NCI-H2081 (cell line): ENCODE measurements around the gene ANKS6.
"Not testable (repeated sequence)": the region's sequence is repeated elsewhere in the genome, so short reads cannot be mapped to it uniquely, and the experiment has no call there.

Experiments used
- DNase-seq, 2 experiments: peaks; one replicate each; lab custom pipeline; 2025; lab: John Stamatoyannopoulos, UW

The ANKS6 gene

DNA sequence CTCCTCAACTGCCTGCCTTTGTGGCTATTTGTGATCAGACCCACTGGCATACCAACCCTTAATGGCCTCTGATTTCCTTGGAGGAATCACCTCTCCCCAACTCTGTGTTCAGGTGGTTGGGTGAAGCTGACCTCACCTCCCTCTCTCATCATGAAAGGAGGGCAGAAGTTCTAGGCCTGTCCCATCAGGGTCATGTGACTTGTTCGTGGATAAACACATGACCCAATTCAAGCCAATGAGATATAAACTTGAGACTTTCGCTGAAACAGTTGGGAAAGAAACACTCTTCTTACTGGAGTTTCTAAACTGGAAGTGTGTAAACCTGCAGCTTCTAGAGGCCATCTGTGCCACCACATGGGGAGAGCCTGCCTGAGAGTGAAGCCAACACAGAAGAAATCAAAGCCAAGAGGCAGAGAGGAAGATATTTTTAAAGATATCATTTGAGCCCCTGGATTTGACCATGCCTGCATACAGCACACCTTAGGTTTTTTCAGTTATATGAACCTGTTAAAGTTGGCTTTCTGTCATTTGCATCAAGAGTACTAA is 93.4 kb downstream of the ANKS6 start:
- DNase-seq: no peak

DNA sequence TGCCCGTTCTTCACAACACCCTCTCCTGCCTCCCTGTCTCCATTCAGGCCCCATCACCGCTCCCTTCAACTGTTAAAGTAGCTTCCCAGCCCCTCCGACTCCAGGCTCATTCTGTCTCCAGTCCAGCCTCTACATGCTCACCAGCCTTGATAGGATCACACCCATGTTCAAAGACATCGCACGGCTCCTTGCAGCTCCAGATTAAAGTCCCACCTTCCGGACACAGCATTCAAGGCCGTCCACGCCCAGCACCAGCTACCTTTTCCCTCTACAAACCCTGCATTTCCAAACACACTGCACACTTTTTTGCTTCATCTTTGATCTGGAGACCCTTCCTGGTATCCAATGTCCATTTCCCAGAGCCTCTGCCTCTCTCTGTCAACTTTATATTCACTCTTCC is 94.0 kb downstream of the ANKS6 start:
- no peak for DNase-seq

DNA sequence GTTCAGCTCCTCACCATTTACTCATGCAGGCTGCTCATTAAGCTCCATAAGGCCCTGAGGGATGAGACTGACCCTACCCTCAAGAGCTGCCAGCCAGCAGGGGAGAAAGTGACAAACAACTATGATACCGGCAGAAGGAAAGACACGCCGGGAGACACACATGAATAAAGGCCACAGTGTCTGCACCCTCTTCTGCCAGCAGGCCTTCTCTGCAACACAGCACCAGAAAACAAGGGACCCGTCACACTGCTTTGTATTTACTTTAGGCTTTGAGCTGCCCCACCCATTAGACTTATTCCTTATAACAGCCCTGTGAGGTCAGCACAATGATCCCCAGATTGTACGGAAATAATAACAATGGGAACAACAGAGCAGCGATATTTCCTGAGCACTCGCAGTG is 94.8 kb downstream of the ANKS6 start:
- no peak for DNase-seq

DNA sequence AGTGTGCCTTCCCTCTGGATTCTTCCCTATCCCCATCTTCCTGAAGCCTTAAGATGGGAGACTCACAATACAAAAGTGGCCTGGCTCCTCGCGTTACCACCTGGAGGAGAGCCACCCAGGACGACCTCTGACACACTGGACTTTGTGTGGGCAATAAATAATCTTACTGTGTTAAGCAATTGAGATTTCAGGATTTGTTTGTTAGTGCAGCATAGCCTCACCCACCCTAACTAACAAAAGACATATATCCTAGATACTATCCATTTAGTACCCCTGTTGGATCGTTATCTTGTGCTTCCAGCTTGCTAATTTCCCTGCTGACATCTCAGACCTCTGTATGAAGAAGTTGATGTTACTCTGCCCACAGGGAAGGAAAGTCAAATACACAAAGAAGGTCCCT is 95.6 kb downstream of the ANKS6 start:
- DNase-seq: no peak

DNA sequence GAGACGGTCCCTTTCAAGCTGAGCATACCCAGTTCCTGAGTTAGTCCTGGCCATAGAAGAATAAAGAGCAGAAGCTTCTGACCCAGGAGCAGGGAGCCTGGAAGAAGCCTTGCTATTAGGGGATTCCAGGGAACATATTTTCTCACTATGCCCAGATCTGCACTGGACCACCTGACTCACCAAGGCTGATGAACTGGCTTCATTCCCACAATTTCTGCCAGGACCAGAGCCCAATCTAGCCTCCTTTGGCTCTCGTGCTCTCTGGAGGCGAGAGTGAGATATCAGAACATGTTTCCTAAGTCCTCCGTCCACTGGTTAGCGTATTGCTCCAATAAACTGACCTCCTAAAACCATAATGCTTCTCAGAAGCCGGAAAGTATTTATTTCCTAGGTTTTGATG is 97.5 kb downstream of the ANKS6 start:
- DNase-seq: no peak

DNA sequence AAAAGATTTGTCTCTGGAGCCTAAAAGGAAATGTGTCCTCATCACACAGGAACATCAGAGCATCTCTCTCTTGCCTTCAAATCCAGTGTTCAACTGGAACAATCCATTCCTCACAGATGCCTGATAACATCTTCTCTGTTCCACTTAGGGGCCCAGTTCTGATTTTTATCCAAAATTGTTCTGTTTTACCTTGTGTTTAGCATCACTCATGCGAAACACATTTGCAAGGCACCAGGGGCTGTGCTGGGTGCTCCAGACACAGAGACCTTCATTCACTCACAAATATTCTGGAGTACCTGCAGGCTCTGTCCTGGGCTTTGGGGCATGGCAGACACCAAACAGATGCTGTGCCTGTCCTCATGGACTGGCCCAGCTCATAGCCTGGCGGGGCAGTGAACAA is 101.4 kb downstream of the ANKS6 start:
- DNase-seq: no peak

DNA sequence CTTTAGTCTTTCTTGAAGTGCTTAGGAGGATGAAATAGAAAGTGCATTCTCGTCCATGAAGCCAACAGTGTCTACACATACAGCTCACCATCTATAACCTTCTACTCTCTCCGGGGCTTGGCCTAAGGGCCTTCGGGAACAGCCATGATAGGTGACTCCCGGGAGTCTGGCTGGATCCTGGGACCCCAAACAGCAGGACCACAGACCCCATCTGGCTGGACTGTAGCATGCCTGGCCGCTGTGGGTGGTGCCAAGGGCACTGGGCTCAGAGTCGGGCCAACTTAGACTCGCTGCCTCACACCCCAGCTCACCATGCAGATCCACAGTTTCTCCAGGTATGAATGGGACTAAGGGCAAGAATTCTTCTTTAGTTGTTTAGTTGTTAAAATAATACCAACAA is 104.0 kb downstream of the ANKS6 start:
- no peak for DNase-seq

DNA sequence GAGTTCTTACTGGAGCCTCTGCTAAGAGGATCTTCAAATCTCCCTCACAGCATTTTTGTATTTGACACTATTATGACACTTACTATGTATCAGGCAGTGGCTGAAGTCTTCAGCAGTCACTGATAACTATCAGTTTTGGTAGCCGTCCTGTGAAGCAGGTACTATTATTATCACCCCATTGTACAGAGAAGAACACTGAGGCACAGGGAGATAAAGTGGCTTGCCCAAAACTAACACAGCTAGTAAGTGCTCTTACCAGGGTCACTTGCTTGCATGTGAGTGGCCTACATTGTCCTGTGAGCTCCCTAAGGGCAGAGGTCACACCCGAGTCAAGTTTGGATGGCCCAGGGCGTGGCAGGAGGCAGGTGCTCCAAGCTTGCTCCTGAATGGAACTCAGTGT is 104.5 kb downstream of the ANKS6 start:
- no peak for DNase-seq

DNA sequence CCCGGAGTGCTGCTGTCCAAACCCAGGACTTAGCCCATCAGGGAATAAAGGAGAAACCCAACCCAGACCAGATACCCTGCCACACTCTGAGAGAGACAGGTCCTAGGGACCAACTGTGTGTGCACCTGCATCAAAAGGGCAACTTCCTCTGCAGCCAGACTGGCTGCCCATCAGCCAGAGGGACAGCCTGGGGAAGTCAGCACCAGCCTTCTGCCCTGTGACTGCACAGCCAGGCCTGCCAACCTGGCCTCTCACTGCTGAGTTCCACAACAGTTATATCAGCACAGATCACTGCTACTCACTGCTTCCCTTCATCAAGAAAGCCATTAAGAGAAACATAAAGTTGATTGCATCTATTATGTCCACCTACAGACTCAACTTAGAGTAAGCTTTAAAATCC is 105.7 kb downstream of the ANKS6 start:
- DNase-seq: no peak

DNA sequence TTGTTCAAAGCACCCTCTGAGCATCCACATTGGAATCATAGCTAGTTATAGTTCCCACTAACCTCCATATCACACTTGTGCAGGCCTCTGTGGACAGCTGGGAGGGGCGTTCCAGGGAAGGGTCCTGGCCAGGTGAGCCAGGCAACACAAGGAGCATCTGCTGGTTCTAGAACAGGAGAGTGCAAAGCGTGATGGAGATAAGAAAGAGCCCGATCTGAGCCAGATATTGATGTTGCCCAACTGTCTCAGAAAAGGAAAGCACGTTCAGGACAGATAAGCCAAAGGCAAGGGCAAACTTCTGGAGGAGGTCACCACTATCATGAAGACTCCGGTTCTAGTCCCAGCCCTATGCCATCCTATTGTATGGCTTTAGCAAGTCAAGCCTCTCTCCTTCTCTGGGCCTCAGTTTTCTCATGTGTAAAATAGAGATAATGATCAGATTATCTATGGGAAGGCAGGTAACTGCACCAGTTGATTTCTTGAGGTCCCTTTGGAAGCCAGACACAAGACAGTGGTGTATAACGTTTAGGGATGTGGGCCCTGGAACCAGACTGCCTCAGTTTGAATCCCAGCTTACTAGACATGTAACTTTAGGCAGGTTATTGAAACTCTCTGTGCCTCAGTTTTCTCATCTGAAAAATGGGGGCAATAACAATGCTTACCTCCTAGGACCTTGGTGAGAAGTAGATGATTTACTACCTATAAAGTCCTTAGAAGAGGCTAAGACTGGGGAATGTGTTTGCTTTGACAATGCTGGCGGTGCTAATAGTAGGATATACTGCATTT is 107.5 kb downstream of the ANKS6 start:
- DNase-seq: no peak

DNA sequence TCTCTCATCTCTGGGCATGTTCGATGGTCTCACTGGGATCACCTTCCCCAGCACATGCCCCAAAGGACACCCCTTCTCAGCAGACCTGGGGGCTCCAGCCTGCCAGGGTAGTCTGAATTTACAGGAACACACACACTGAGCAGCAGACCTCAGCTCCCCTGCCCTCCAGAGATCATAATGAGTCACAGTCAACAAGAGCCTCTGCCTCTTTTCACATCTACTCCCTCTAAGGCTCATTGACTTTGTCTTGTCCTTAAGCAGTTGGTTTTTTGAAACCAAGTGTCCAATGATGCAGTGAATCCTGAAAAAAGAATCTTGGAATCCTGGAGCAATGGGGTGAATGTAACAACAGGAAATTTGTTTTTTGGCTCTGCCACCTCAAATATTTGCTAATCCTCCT is 108.4 kb downstream of the ANKS6 start:
- DNase-seq: no peak

DNA sequence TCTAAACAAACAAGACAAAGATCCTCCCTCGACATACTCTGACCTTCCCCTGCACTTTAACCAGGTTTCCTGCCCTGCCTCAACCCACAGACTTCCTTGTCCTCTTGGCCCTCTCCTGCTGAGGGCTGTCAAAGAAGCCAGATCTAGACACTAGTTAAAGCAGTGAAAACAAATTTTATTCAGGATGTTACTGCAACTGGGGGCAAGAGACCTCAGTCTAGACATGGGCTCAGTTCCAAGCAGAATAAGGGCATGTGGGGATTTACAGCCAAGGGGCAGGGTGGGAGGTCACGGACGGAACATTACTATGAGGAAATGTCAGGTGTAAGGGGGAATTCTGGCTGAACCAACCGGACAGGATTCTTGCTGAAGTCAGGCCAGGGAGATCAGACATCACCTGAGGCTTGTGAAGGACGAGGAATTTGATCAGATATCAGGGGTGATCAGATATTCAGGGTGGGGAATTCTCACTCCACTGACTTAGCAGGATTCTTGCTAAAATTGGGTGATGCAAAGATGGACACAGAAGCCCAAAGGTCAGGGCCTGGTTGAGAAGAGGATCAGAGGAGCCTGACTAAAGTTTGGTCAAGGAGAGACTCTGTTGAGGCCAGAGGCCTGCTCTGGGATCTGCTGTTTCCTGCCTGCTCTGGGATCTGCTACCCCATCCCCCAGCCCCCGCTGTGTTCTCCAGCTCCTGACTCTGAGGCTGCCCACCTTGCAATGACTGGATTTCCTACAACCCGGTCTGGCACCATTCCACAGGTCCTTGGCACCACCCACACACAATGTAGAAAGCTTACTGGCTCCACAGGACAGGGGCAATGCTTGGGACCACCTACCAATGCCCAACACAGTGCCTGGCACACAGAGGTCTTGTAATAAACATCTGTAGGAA is 109.1 kb downstream of the ANKS6 start:
- DNase-seq: no peak

DNA sequence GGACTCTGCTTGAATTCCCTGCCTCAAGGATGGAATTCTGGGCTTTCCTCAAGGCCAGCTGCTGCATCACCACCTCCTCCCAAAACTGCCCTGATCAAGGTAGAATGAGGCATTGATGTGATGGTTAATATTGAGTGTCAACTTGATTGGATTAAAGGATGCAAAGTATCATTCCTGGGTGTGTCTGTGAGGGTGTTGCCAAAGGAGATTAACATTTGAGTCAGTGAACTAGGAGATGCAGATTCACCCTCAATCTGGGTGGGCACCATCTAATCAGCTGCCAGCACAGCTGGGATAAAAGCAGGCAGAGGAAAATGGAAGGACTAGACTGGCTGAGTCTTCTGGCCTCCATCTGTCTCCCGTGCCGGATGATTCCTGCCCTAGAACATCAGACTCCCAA is 111.5 kb downstream of the ANKS6 start:
- not testable (repeated sequence) for DNase-seq
